DLD1 (cell line): ENCODE measurements around the gene CNFN.
"Not testable (repeated sequence)": the region's sequence is repeated elsewhere in the genome, so short reads cannot be mapped to it uniquely, and the experiment has no call there.

Source experiments
- in situ Hi-C: cut with HindIII; loops from 2 replicates; pipeline ENCODE4 v1.10.0; 2017; ENCODE audit warnings: low sequenced_read_pairs

CNFN gene

DNA sequence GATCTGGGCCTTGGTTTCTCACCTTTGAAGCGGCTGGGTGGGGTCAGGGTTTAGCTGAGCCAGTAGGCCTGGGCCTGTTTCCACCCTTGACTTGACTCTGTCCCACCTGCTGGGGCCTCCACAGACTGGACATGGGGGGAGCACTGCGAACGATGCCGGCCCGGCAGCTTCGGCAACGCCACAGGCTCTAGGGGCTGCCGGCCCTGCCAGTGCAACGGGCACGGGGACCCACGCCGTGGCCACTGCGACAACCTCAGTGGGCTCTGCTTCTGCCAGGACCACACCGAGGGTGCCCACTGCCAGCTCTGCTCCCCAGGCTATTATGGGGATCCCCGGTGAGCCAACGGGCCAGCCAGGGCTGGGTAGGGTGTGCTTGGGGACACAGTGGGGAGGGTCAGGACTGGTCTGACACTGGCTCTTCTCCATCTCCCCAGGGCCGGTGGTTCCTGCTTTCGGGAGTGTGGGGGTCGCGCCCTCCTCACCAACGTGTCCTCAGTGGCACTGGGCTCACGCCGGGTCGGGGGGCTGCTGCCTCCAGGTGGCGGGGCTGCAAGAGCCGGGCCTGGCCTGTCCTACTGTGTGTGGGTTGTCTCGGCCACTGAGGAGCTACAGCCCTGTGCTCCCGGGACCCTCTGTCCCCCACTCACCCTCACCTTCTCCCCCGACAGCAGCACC is 36.6 kb downstream of the CNFN start:
- in situ Hi-C loops, result no loop called here

GRCh38 chr19:42352301-42353259 is 37.5 kb downstream of the CNFN start:
- in situ Hi-C loops, result no loop called here

DNA sequence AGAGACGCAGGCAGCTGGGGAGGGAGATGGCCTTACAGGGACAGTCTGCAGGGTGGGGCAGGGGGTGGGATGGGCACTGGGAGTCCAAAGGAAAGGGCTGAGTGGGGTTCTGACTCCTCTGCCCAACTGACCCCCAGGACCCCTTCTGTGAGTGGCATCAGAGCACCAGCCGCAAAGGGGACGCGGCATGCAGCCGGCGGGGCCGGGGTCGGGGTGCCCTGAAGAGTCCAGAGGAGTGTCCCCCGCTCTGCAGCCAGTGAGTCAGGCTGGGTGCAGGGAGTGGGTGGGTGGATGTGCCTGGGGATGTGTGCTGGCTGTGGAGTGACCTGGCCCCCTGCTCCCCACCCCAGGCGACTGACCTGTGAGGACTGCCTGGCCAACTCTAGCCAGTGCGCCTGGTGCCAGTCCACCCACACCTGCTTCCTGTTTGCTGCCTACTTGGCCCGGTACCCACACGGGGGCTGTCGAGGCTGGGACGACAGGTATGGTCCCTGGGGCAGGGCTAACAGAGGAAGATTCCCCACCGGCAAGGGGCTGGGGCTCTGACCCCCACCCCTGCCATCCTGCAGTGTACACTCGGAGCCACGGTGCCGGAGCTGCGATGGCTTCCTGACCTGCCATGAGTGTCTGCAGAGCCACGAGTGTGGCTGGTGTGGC is 38.9 kb downstream of the CNFN start:
- in situ Hi-C loops, result no loop called here

- in situ Hi-C loops, result no loop called here
Measured at GRCh38 chr19:42350417-42350816, 39.7 kb downstream of the CNFN start.

DNA sequence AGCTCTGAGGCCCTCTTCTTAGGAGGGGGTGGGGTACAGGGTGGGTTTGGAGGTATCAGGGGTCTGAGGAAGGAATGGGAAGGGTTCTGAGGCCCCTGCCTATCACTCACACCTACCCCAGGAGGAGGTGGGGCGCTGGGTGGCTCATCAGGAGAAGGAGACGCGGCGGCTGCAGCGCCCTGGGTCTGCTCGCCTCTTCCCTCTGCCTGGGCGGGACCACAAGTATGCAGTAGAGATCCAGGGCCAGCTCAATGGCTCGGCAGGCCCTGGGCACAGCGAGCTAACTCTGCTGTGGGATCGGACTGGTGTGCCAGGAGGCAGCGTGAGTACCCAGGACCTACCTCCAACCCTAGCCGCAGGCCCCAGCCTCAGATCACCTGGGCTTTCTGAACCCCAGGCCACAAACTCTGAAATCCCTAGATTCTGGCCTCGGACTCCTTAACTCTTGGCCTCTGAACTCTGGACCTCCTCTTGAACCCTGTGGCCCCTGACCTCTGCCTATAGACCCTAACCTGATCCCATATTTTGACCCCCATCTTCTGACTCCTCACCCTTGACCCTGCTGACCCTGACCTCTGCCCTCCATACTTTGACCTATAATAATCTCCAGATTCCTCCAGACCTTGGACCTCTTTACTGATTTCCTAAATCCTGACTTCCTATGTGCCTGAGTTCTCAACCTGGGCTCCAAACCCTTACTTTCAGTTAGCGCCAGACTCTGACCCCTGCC is 40.6 kb downstream of the CNFN start:
- in situ Hi-C loops, result no loop called here

DNA sequence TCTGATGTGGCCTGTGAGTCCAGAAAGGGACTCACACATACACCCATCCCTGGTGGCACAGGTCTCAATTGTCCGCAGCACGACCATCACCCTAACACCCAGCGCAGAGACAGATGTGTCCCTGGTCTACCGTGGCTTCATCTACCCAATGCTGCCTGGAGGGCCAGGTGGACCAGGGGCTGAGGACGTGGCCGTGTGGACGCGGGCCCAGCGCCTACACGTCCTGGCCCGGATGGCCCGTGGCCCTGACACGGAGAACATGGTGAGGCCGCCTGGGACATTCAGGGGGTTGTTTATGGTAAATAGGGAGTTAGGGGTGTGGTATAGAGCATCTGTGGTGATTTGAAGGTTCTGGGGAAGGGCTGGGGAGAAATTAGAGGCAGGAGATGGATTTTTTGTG is 41.9 kb downstream of the CNFN start:
- in situ Hi-C loops, result no loop called here

DNA sequence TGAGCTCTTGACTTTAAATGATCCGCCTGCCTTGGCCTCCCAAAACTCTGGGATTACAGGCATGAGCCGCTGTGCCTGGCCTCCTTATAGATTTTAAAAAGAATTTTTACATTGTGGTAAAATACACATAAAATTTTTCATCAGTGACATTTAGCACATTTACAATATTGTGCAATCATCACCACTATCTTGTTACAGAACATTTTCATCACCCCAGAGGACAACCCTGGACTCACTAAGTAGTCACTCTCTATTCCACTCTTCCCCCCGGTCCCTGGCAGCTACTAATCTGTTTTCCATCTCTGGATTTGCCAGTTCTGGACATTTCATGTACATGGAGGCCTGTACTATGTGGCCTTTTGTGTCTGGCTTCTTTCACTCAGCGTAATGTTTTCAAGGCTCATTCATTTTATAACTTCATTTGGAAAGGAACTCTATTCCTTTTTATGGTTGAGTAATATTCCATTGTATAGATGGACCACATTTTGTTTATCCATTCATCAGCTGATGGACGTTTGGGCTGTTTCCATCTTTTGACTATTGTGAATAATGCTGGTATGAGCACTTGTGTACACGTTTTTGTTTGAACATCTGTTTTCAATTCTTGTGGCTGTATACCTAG is 44.8 kb downstream of the CNFN start:
- in situ Hi-C loops, result no loop called here

DNA sequence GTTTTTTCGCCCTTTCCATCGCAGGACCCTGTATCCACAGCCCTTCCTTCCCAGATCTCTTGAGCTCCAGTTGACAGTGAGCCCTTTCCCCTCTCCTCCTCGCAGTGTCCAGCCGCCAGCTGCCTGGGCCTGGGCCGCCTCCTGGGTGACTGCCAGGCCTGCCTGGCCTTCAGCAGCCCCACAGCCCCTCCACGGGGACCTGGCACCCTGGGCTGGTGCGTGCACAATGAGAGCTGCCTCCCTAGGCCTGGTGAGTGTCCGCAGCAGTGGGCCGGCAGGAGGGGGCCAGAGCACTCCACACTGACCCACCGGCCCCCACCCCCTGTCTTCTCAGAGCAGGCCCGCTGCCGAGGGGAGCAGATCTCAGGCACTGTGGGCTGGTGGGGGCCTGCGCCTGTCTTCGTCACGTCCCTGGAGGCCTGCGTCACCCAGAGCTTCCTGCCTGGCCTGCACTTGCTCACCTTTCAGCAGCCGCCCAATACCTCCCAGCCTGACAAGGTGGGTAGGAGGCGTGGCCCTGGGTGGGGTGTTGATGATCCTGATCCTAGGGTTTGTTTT is 45.7 kb downstream of the CNFN start:
- in situ Hi-C loops, result no loop called here

GRCh38 chr19:42343344-42344110 is 46.6 kb downstream of the CNFN start:
- in situ Hi-C loops, result no loop called here

GRCh38 chr19:42339922-42340321 is 50.2 kb downstream of the CNFN start:
- in situ Hi-C loops, result not testable (repeated sequence)

GRCh38 chr19:42339126-42339860 is 50.8 kb downstream of the CNFN start:
- in situ Hi-C loops, result not testable (repeated sequence)
